ENCODE measurements around the gene GRIN3B. TPM values are rescaled to one million over a fixed set of nuclear protein-coding genes. Genes with fewer than 3 reads are reported as not detected.

Gene GRIN3B
- total RNA-seq, 1 donor from 2014 or later: not detected

DNA sequence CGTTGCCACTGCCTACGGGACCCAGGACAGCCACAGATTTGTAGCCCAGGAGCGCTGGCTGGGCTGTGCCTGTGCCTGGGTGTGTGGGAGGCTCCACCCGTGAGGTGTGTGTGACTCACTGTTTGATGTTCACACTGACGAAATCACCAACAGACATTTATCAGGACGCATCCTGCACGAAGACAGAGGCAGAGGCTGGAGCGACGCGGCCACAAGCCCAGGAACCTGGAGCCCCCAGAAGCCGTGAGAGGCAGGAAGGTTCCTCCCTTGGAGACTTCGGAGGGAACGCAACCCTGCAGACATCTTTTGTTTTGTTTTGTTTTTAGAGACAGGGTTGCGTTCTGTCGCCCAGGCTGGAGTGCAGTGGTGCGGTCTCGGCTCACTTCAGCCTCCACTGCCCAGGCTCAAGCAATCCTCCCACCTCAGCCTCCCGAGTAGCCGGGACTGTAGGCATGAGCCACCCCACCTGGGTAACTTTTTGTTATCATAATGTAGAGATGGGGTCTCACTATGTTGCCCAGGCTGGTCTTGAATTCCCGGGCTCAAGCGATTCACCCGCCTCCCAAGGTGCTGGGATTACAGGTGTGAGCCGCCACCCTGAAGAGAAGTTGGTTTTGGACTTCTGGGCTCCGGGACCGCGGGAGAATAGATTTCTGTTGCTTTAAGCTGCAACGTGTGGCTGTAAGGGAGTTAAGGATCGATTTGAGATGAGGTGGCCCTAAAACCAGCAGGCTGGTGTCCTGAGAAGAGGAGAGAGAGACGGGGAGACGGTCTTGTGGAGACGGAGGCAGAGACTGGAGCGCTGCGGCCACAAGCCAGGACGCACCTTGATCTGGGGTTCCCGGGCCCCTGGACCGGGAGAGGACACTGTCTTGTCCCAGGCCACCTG, 41.0 kb upstream of the GRIN3B start:
- Histone ChIP-seq H3K27me3 (no peaks in the 10 kb centered on the region), H3K9me3 (no peaks in the 10 kb centered on the region), H3K27ac (no peak overlapping the region), H3K4me3 (no peak overlapping the region), H3K4me1 (peaks cover 14% of the 10 kb centered on the region), H3K36me3 (no peaks in the 10 kb centered on the region)
- no peak for DNase-seq (ENCODE audit: extremely low spot score in 2 of 2)
- intact Hi-C loops (cut with DNase I): no loop called here
- TF ChIP-seq POLR2A (IDR thresholded peaks at IDR 0.05) (no peak), POLR2AphosphoS5 (IDR thresholded peaks at IDR 0.05; ENCODE audit: insufficient read depth in 1 of 2, low read depth in 1 of 2) (no peak)

DNA sequence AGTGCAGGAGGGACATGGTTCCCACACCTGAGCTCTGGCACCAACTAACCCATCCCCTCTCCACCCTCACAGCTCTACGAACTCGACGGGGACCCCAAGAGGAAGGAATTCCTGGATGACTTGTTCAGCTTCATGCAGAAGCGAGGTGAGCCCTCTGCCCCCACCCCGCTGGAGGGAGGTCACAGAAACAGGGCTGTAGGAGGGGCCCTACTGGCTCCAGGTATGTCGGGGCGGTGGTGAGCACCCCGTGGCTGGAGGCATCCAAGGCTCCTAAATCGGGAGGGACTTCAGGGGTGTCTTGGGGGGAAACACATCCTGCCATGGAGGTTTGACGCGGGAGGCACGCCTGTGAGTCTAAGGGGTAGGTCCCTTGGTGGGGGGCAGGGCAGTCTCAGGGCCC, 40.2 kb upstream of the GRIN3B start:
- TF ChIP-seq POLR2A (IDR thresholded peaks at IDR 0.05): no peak
- TF ChIP-seq, protein P1, sequence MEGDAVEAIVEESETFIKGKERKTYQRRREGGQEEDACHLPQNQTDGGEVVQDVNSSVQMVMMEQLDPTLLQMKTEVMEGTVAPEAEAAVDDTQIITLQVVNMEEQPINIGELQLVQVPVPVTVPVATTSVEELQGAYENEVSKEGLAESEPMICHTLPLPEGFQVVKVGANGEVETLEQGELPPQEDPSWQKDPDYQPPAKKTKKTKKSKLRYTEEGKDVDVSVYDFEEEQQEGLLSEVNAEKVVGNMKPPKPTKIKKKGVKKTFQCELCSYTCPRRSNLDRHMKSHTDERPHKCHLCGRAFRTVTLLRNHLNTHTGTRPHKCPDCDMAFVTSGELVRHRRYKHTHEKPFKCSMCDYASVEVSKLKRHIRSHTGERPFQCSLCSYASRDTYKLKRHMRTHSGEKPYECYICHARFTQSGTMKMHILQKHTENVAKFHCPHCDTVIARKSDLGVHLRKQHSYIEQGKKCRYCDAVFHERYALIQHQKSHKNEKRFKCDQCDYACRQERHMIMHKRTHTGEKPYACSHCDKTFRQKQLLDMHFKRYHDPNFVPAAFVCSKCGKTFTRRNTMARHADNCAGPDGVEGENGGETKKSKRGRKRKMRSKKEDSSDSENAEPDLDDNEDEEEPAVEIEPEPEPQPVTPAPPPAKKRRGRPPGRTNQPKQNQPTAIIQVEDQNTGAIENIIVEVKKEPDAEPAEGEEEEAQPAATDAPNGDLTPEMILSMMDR (IDR thresholded peaks at IDR 0.05): no peak
- TF ChIP-seq POLR2AphosphoS5 (IDR thresholded peaks at IDR 0.05; ENCODE audit: insufficient read depth in 1 of 2, low read depth in 1 of 2): no peak
- DNase-seq (ENCODE audit: extremely low spot score in 2 of 2): no peak
- intact Hi-C loops (cut with DNase I): no loop called here
- no peaks in the 10 kb centered on the region for H3K9me3 ChIP-seq
- H3K27me3 ChIP-seq: no peaks in the 10 kb centered on the region
- H3K4me3 ChIP-seq: no peak overlapping the region
- H3K36me3 ChIP-seq: peaks cover 0 to 7% of the 10 kb centered on the region in 2 donors
- peaks cover 14% of the 10 kb centered on the region for H3K4me1 ChIP-seq
- no peak overlapping the region for H3K27ac ChIP-seq

DNA sequence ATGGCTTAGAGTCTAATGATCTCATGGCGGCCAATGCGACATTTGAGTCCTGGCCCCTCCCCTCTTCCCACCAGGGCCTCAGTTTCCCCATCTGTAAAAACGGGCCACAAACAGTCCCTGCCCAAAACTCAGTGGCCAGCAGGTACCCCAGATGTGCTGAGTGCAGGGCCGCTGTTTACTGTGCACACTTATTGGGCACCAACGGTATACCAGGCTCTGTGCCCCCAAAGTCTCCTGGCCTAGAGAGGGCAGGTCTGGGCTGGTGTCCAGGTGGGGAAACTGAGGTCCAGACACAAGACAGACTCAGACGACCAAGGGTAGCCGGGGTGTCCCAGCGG, 39.6 kb upstream of the GRIN3B start:
- TF ChIP-seq, protein P1 (IDR thresholded peaks at IDR 0.05): no peak
- TF ChIP-seq POLR2AphosphoS5 (IDR thresholded peaks at IDR 0.05; ENCODE audit: insufficient read depth in 1 of 2, low read depth in 1 of 2) (no peak), POLR2A (IDR thresholded peaks at IDR 0.05) (no peak)
- peaks cover 14% of the 10 kb centered on the region for H3K4me1 ChIP-seq
- no peaks in the 10 kb centered on the region for H3K27me3 ChIP-seq
- H3K9me3 ChIP-seq: no peaks in the 10 kb centered on the region
- DNase-seq (ENCODE audit: extremely low spot score in 2 of 2): no peak
- H3K4me3 ChIP-seq: no peak overlapping the region
- intact Hi-C loops (cut with DNase I): no loop called here
- H3K36me3 ChIP-seq: peaks cover 0 to 8% of the 10 kb centered on the region in 2 donors
- H3K27ac ChIP-seq: no peak overlapping the region

DNA sequence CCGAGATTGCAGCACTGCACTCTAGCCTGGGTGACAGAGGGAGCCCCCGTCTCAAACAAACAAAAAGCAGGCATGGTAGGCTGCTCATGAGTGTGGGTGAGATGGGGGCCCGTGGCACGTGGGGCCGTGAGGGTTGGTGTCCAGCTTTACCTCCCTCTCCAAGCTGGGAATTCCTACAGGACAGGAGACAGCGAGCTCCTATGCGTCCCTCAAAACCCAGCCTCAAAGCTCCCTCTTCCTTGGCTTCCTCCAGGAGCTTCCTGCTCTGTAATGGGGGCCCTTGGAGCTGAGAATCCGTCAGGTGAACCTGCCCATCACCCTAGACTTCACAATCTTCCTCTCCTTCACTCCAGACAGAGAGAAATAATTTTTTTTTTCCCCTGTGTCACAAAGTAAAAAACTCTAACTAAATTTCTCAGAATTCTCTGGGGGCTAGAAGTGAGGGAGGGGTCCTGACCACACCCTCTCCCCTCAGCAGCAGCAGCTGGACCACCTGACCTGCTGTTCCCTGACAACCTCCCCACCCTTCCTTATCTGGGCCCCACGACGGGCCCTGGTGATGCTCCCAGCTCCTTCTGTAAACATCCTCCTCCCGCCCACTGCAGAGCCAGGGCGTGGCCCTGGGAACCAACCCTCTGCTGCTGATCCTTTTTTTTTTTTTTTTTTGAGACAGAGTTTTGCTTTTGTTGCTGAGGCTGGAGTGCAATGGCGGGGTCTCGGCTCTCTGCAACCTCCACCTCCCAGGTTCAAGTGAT, 38.2 kb upstream of the GRIN3B start:
- H3K4me3 ChIP-seq: no peak overlapping the region
- peaks cover 0 to 15% of the 10 kb centered on the region in 2 donors for H3K36me3 ChIP-seq

More for the DNA sequence above, 38.2 kb upstream of the GRIN3B start:
- Histone ChIP-seq H3K27ac (peak overlapping the region; percentile 21), H3K4me1 (peaks cover 3% of the 10 kb centered on the region), H3K27me3 (no peaks in the 10 kb centered on the region), H3K9me3 (no peaks in the 10 kb centered on the region)
- no peak for TF ChIP-seq POLR2AphosphoS5 (IDR thresholded peaks at IDR 0.05; ENCODE audit: insufficient read depth in 1 of 2, low read depth in 1 of 2)
- TF ChIP-seq, protein P1 (IDR thresholded peaks at IDR 0.05): no peak
- TF ChIP-seq POLR2A (IDR thresholded peaks at IDR 0.05): no peak
- intact Hi-C loops (cut with DNase I): no loop called here
- no peak for DNase-seq (ENCODE audit: extremely low spot score in 2 of 2)

All from vagina (tissue), 2 donors.